NCI-H774 (cell line): ENCODE data around the gene RFX6.

Source experiments
- DNase-seq: peaks from one replicate; lab custom pipeline; 2025; lab: John Stamatoyannopoulos, UW

Gene RFX6

DNA sequence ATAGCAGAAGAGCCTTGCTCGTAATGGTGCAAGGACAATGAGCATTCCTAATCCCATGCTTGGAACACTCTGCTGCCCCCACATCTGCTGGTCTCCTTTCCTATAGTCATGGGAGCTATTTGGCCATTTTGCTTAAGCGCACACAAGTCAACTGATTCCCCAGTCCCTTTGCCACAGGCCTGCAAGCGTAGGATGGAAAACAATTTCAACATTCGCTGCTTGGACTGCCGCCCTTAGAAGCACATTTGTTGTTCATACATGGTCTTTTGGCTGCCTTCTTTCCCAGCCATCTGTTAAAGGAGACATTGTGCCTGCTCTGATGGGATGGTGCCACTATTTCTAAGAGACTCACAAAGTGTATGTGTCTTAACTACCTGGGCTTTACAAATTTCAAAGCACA lies 96.9 kb downstream of the RFX6 start:
- DNase-seq, result no peak

GRCh38 chr6:116974526-116975316 lies 97.7 kb downstream of the RFX6 start:
- DNase-seq, result no peak

DNA sequence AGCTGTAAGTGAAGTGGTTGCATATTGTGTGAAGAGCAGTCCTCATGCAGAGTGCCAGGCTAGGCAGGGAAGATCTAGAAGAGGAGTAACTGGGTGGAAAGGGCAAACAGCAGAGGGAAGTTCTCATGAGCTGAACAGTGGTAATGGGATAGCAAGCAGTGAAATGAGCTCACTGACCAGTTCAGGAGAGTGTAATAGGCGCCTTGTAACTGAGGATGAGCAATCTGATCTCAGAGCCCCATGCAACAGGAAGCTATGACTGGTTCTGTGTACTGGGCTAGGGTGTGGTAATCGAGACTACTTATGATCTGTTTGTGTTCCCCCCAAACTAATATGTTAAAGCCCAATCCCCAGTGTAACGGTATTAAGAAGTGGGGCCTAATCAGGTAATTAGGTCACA lies 98.6 kb downstream of the RFX6 start:
- no peak for DNase-seq

DNA sequence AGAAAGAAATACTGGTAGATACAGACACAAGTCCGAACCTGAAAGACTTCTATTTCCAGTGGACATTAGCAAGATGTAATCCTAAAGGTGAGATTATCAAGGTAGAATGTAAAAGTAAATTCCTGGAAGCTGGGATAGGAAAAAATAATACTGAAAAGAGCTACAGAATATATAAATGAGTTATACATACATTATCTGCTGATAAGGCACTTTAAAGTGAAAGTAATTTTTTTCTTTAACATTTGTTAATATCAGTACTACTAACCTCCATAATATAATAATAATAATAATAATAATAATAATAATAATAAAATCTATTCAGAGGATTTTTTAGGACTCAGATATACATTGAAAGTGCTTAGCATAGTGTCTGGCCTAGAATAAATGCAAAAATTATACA lies 102.5 kb downstream of the RFX6 start:
- no peak for DNase-seq
